ENCODE measurements around the gene GATA6. TPM values are rescaled to one million over a fixed set of nuclear protein-coding genes. Genes with fewer than 3 reads are reported as not detected.

GATA6 gene
- total and polyA plus RNA-seq, 2 of the 13 experiments (the other 11 are each of a cell fraction or from before 2014, with no cell fraction given), result 0.84 to 3.2 TPM

- TF ChIP-seq ZNF343 (CRISPR knock-in tag; IDR thresholded peaks at IDR 0.05), result no peak
- no peak for TF ChIP-seq NFAT5 (CRISPR knock-in tag; IDR thresholded peaks at IDR 0.05)
- peak; percentile 64; the same call in 1 of the 2 replicates for TF ChIP-seq ZNF335 (CRISPR knock-in tag; IDR thresholded peaks at IDR 0.05)
- no peak for TF ChIP-seq ZEB1 (IDR thresholded peaks at IDR 0.05; ENCODE audit: insufficient replicate concordance, low read depth)
- TF ChIP-seq ZNF703 (CRISPR knock-in tag; IDR thresholded peaks at IDR 0.05; ENCODE audit: borderline replicate concordance), result no peak
- TF ChIP-seq HBP1 (CRISPR knock-in tag; IDR thresholded peaks at IDR 0.05; ENCODE audit: low read depth), result no peak
- TF ChIP-seq ZNF331 (CRISPR knock-in tag; IDR thresholded peaks at IDR 0.05), result peak; percentile 86
- no peak for TF ChIP-seq IKZF4 (CRISPR knock-in tag; IDR thresholded peaks at IDR 0.05; ENCODE audit: borderline replicate concordance, low read depth, not compliant biosample characterization)
- no peak for TF ChIP-seq ZNF207 (IDR thresholded peaks at IDR 0.05; ENCODE audit: borderline replicate concordance)
- no peak for TF ChIP-seq ARNT2 (CRISPR knock-in tag; IDR thresholded peaks at IDR 0.05; ENCODE audit: low read depth)
- no peak for TF ChIP-seq DMTF1 (CRISPR knock-in tag; IDR thresholded peaks at IDR 0.05)
- no peak for TF ChIP-seq ZNF33A (CRISPR knock-in tag; IDR thresholded peaks at IDR 0.05; ENCODE audit: borderline replicate concordance)
- no peak for TF ChIP-seq SOX13 (IDR thresholded peaks at IDR 0.05)
- peak in 1 of 2 experiments; percentile 85; a peak in 2 of 4 replicates for TF ChIP-seq SOX13 (CRISPR knock-in tag; conservative IDR thresholded peaks at IDR 0.05 in 1 of 2, IDR thresholded peaks at IDR 0.05 in 1 of 2)
- TF ChIP-seq DR1 (CRISPR knock-in tag; IDR thresholded peaks at IDR 0.05), result no peak
Measured at GRCh38 chr18:22194151-22194598, 24.8 kb downstream of the GATA6 start (continued).
